ENCODE results near the gene TMEM8B.
A peak's percentile ranks its signal among the peaks of the same experiment; 100 is the strongest.

TMEM8B gene, protein sequence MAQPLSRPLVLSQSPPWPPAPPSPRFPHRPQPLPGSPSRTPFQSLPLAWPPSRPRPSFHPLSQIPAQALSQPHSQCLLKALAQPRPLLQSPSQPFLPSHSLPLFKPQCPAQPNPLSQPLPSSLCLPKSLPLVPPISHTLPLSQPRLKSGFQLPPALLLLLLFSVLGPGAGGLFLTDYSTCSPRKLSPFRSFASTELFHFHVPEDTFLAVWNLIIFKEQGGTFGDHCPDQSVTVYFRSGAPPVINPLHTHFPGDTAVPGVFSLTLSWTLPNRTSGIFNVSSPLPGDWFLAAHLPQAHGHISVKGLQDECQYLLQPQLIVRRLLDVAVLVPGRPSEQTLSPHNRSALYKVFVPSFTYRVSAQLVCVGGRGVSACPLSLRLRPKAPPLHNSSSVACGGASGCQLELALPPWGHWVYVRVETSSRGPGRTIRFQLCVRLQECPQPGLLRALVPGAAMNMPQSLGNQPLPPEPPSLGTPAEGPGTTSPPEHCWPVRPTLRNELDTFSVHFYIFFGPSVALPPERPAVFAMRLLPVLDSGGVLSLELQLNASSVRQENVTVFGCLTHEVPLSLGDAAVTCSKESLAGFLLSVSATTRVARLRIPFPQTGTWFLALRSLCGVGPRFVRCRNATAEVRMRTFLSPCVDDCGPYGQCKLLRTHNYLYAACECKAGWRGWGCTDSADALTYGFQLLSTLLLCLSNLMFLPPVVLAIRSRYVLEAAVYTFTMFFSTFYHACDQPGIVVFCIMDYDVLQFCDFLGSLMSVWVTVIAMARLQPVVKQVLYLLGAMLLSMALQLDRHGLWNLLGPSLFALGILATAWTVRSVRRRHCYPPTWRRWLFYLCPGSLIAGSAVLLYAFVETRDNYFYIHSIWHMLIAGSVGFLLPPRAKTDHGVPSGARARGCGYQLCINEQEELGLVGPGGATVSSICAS

GRCh38 chr9:35829084-35829763 lies at the start of gene TMEM8B:
TMEM8B (plus strand) TSS chr9:35829228; CDS start chr9:35829448, 220 bp downstream.
- peak; percentile 86 for DNase-seq (ENCODE audit: low spot score)

DNA sequence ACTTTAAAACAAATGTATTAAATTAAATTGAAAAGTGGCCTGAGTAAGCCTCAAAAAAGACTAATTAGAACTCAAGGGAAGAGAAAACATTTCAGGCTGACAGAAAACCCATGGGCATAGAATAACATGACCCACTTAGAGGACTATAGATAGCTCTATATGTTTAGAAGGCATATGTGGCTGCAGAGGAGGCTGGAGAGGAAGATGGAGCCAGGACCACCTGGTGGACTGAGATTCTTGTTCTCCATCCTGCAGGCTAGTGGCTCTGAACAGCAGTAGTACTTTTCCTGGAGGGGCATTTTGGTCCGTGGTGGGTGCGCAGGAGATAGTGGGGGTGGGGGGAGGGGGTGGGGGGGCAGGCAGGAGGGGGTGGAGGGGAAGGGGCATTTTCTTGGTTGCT lies 48.0 kb upstream of the TMEM8B start:
- DNase-seq (ENCODE audit: low spot score) = no peak

DNA sequence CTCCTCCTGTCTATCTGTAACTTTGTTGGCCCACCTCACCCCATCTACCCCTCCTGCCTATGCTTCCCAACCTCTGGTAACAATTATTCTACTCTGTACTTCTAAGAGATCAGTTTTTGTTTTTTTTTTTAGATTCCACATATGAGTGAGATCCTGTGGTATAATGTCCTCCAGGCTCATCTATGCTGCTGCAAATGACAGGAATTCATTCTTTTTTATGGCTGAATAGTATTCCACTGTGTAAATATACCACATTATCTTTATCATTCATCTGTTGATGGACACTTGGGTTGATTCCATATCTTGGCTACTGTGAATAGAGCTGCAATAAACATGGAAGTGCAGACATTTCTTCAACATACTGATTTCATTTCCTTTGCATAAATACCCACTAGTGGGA lies 45.6 kb upstream of the TMEM8B start:
- no peak for DNase-seq (ENCODE audit: low spot score)

DNA sequence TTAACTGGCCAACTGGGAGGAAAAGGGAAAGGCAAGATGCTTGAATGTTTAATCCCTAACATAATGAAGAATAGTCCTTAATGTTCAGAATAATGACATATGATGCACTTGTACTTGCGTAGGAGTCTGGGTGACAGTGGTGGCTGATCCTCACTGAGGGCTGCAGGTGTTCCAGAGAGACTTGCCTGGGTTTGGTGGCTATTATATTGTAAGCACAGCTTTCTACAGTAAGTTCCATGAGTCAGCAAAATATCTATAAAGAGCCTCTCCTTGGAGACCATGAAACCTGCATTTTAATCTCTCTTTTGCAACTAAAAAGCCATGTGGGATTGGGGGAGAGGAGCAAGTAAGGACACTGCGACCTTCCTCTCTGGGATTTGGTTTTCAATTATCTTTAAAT lies 39.5 kb upstream of the TMEM8B start:
- DNase-seq (ENCODE audit: low spot score) = no peak

DNA sequence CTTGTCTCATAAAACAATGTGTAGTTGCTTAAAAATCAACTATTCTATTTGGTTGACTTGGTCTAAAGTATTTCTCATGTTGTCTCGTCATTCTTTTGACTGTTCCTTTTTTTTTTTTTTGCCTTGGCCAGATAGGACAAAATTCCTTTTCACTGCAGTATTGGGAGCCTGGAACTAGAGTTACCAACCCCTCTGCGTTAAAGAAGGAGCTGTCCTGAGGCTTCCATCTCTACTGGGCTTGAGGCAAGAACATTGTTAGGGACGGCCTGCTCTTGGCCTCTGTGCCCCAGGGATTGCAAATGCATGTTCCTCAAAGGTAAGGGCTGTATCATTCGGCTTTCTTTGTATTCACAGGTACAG lies 39.0 kb upstream of the TMEM8B start:
- DNase-seq (ENCODE audit: low spot score) = no peak

DNA sequence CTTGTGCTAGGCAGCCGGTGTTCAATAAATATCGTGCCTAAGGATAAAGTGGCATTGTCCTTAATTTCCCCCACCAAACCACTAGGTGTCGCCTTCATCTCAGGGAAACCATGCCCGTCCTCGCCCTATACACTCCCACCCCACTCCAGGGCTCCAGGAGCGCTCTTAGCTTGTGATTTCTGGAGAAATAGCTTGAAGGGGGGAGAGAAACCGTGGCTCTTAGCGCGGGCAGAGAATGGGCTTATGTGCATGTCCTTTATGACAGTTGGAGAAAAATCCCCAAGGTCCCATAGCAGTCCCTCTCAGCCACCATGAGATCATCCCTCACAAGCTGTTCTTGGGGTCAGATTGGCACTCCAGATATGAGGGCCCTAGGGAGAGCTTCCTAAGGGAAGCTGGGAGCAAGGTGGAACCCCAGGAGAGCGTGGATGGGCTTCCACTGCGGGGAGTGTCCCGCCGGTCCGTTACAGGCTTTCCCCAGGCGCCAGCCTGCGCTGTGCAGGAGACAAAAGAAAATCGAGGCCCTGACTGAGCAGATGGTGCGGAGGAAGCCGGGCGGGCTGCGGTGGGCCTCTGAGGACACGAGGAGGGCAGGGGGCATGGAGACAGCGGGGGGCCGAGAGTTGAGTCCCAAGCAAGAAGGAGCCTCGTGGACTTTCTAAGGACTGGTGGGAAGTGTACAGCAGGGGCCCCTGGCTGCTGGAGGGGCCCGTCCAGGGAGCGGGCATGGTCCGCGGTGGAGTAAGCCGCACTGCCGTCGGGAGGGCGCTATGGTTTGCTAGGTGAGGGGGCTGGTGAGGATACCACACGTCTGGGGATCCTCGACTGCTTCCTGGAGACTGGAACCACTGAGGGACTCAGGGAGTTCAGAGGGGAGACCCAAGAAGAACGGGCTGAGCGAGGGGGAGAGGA lies 38.4 kb upstream of the TMEM8B start:
- peak; percentile 56 for DNase-seq (ENCODE audit: low spot score)

DNA sequence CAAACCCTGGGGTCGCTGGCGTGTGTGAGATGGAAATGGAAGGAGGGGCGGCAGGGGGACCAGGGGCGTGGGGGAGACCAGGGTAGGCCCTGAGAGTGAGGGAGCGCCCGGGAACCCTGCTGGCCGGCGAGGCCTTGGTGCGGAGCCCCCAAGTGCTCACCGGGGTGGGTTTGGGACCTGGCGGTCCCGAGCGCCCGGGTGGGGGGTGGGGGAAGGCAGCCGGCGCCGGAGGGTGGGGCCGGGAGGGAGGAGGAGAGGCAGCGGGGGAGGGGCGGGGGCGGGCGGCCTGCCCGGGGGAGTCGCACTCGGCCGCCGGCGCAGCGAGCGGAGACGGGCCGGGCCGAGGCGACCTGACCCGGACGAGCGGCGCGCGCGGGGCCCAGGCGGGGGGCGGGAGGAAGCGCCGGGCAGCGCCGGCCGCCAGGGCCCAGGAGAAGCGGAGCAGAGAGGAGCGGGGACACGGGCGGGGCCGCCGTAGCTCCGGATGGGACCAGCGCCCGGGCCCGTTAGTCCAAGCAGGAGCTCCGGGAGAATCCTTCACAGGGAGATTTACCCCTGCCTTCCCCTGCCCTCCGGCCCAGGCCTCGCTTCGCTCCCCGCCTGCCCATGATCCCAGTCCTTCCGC lies 37.6 kb upstream of the TMEM8B start, which contains the start of gene NPR2:
TSS of gene NPR2 (plus strand) at position 295 of the 625 bp plus-strand sequence. CDS start 818 bp downstream, outside the sequence.
- no peak for DNase-seq (ENCODE audit: low spot score)

DNA sequence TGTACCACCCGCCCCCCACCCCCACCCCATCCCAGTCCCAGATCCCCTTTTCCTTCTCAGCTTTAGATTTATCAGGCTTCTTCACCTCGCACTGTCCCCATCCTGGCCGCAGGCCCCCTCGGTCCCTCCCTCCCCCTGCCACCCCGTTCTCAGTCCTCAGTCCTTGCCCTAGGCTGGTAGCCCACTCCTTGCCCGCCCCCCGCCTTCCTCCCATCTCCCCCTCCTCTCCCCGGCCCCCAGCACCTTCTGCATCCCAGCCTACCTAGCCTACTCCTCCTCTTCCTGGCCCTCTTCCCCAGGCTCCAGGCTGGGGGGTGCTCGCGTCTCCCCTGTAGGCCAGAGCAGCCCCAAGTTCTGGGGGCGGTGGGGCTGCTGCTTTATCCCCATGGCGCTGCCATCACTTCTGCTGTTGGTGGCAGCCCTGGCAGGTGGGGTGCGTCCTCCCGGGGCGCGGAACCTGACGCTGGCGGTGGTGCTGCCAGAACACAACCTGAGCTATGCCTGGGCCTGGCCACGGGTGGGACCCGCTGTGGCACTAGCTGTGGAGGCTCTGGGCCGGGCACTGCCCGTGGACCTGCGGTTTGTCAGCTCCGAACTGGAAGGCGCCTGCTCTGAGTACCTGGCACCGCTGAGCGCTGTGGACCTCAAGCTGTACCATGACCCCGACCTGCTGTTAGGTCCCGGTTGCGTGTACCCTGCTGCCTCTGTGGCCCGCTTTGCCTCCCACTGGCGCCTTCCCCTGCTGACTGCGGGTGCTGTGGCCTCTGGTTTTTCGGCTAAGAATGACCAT lies 36.8 kb upstream of the TMEM8B start:
- no peak for DNase-seq (ENCODE audit: low spot score)

GRCh38 chr9:35792826-35793225 lies 36.2 kb upstream of the TMEM8B start:
- no peak for DNase-seq (ENCODE audit: low spot score)

DNA sequence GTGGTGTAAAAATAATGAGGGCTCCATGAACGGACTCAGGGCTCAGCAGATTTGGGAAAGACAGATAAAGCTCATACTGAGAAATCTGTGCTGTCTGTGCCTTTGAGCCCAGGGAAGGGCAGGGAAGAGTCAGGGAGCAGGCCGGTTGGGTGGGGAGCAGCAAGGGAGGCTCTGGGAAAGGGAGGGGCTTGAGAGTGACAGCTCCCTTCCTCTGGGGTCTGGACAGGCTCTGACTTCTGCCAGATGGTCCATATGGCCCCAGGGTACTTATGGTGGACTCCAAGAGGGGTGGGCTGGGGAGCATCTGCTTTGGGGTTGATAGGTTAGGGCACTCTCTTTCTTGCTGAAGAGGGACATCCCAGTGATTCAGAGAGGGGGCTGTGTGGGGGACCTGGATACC lies 35.6 kb upstream of the TMEM8B start:
- DNase-seq (ENCODE audit: low spot score) = no peak

DNA sequence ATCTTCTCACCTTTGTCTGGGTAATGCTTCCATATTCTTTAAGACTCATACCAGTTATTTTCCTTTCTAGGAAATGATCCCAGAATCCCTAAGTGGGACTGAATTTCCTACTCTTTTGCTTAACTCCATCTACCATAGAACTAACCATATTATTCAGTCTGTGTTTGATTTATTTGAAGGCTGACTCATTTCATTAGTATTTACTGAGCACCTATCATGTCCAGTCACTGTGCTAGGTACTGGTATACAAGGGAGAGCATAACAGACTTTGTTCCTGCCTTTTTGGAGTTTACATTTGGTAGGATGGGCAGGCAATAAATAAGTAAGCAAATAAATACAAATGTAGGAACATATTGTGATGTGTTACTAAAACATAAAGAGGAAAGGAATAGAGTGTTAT lies 33.3 kb upstream of the TMEM8B start:
- DNase-seq (ENCODE audit: low spot score) = no peak

DNA sequence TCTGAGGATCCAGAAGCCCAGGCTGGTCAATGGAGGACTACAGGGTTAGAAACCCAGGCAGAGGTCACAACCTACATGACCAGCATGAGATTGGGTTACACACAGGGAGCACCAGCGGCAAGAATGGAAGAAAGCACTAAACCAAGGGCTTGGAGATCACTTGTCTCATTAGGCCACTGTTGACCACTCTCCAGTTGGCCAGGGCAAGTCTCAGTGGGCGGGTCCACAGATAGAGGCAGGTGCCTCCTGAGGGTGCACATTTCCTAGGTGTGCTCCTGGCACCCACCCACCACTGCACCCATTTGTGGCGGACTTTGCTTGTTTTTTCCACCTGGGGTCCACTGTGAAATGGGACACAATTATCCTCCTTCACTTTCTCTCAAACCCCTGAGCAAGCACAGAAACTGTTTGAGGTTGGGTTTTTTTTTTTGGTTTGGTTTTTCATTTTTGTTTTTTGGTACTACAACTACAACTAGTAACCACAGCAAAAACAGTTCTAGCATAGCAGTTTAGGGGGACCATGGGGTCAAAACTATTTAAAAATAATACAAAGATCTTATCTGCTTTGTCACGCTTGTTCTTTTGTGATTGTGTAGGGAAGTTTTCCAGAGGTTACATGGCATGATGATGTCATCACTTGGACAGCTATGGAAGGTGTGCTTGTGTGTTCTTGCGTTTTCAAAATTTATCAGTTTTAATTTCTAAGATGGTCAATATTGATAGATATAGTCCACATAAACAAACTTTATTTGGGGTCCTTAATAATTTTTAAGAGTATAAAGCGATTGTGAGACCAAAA lies 31.5 kb upstream of the TMEM8B start:
- DNase-seq (ENCODE audit: low spot score) = no peak

DNA sequence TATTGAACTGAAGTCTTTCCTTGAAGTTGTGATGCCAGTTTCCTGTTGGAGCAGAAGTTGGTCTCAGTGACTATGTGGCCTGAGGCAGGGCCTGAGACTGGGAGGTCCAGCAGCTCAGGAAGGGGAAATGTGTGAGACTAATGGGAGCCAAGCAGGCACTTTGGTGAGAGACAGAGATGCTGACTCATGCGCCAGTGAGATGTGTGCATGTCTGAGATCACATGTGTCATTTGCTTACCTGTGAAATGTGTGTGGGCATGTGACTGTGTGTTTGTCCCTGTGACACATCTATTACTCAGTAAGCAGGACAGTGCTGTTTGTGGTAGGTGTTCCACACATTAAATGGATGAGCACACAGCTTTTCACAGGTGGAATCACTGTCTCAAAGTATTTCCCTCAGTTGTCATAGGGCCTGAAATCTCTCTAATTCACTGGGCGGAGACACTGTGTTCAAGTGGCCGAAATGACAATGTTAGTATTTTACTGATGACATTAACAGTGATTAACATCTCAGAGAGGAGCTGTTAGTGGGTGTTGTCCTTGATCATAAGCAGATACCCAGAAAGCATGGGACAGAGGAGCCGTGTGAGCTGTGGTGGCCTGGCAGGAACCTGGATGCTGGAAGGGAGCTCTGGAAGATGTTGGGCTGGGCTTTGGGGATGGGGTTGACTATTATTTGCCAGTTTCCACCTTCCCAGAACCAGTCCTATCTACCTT lies 30.2 kb upstream of the TMEM8B start:
- peak; percentile 65 for DNase-seq (ENCODE audit: low spot score)

- no peak for DNase-seq (ENCODE audit: low spot score)
These were observed 28.5 kb upstream of the TMEM8B start for GRCh38 chr9:35800530-35800929.

- no peak for DNase-seq (ENCODE audit: low spot score)
These were observed 27.5 kb upstream of the TMEM8B start for GRCh38 chr9:35801328-35802128.

- DNase-seq (ENCODE audit: low spot score) = no peak
These were observed 22.9 kb upstream of the TMEM8B start for GRCh38 chr9:35806101-35806500.

DNA sequence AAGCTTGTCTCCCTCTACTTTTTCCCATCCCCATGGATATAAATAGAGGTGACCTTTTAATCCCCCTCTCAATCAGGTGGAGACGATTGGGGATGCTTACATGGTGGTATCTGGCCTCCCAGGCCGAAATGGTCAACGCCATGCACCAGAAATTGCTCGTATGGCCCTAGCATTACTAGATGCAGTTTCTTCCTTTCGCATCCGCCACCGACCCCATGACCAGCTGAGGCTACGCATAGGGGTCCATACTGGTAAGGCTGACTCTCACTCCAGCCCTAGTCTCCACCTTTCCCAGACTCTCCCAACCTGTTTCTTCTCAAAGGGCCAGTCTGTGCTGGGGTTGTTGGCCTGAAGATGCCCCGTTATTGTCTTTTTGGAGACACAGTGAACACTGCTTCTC lies 20.6 kb upstream of the TMEM8B start:
- DNase-seq (ENCODE audit: low spot score) = no peak

DNA sequence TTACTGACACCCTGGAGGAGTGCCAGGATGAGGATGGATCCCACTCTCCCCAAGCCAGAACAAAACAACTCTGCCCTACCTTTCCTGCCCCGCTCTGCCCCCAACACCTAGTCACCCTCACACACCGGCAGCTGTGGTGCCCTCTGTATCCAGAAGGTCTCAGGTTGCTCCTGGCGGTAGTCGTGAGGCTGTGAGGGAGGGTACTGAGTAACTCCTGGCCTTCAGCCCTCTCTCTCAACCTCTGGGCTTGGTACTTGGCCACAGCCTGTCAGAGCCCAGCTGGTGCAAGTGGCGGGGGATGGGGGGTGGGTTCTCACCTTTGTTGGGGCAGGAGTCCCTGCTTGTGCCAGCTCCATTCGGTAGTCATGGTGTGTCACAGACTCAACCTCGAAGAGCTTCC lies 18.9 kb upstream of the TMEM8B start:
- DNase-seq (ENCODE audit: low spot score) = no peak

Measured in SW480 (cell line).